NCI-H1694 (cell line): ENCODE measurements around the gene S100A11.
"Not testable (repeated sequence)": the region's sequence is repeated elsewhere in the genome, so short reads cannot be mapped to it uniquely, and the experiment has no call there.

Experiments
- DNase-seq: peaks from one replicate; lab custom pipeline; 2025; lab: John Stamatoyannopoulos, UW

S100A11 gene

DNA sequence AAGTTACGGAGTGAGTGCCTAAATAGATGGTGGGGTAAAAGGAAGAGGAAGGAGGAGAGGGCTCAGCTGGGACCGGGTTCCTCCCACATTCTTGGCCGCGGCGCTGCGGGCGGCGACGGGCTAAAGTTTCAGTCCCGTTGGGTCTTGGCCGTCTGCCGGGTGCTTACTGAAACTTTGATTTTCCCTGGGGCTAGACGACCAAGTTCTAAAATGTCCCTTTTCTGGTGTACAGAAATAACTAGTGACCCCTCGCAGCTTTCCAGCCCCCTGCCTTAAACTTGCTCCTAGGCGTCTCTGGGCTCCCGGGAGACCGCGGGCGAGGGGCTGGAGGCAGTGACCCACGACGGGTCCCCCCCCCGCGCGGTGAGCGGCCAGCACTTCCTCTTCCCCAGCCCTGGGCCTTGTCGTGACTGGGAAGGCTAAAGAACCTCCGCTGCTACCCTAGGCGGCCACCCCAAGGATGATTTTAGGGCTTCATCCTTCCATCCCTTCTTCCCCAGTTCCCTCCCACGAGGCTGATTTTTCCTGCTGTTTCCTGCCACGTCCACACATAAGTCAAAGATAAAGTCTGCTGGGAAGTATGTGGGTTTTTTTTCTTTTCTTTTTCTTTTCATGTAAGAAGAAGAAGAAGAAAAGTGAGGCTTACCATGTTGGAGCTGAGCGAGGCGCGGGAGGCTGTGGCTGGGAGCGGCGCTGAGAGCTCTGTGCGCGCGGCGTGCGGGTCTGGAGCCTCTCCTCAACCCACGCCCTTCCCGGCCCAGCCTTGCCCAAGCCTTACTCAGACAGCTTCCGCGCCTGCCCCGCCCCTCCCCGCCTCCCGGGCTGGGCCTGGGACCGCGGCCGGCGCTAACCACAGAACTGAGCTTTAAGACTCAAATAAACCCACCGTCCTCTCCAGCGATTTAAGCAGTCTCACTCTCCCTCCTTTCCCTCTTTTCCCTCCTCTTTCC, at the start of gene S100A11:
Gene S100A11, minus strand, starts transcription at position 738 of the 950 bp plus-strand sequence. Its CDS starts 89 bp downstream, at position 649.
- DNase-seq = no peak

DNA sequence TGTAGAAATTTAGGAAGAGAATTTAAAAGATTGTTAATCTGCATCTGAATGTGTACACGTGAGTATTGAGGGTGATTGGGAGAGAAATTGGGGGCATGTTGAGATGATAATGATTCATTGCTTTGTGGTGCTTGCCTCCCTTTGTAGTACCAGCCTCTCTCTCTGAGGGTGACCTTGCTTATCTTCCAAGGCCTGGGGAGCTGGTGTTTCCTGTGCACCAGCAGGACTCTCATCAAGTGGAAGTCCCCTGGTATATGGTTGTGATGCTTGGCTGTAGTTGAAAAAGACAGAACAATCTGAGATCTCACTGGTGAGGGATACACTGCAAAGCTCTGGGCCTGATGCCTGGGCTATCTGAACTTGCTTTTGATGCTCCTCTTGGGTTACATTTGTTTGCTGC, 48.0 kb upstream of the S100A11 start:
- no peak for DNase-seq

DNA sequence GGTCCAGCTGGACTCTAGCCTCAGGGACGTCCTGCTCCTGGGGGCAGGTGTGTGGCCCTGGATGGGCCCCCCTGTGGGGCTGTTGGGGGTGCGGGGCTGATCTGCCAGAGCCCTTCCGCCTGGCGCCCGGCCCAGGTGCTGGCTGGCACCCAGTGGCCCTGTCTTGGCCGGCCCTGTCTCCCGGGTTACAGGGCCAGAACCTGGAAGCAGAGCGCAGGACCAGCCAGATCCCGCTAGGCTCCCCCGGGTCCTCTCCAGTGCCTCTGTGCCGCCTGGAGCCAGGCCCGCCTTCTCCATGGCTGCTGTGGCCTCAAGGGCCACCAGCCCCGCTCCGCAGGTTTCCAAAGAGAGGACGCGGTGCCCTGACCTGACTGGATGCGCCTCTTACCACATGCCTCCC, 44.2 kb upstream of the S100A11 start:
- DNase-seq = not testable (repeated sequence)

DNA sequence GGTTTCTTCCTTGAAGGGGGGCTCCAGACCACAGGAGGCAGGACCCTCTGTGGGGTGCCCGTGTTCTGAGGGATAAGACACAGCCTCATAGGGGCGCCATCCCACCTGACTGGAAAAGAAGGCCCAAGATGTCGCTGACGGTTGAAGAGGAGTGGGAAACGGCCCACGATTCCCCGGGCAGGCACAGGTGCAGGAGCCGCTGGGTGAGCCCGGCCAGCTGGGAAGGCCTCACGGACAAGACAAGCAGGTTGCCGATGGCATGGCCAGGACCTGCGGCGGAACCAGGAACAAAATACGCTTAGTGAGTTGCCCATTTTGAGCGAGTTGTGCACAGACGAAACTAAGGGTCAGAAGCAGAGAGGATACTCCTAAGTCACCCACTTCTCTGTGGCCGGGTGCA, 43.7 kb upstream of the S100A11 start:
- DNase-seq = not testable (repeated sequence)

DNA sequence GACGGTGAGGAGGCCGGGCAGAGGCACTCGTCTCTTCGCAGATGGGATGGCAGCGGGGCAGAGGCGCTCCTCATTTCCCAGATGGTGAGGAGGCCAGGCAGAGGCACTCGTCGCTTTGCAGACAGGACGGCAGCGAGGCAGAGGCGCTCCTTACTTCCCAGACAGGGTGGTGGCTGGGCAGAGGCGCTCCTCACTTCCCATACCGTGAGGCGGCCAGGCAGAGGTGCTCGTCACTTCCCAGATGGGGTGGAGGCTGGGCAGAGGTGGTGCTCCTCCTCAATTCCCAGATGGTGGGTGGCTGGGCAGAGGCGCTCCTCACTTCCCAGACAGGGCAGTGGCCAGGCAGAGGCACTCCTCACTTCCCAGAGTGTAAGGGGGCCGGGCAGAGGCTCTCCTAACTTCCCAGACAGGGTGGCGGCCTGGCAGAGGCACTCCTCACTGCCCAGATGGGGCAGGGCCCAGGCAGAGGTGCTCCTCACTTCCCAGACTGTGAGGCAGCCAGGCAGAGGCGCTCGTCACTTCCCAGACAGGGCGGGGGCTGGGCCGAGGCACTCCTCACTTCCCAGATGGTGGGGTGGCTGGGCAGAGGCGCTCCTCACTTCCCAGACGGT, 42.1 kb upstream of the S100A11 start:
- no peak for DNase-seq

DNA sequence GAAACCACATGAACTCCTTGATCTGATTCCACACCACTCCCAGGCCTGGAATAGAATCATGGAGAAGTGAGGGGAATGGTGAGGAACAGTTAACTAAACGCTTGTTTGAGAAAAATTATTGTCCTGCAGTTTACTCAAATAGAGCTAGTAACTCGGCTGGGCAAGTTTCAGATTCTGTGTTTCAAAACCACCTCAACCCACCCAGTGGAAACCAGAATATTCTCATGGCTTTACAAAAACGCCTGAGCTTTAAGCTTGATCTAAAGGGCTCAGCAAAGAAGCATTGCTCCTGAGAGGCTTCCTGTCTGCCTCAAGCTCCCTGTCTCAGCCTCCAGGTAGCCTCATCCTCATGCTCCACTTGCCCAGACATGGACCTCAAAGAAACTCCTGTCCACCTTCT, 35.5 kb upstream of the S100A11 start:
- DNase-seq = no peak

DNA sequence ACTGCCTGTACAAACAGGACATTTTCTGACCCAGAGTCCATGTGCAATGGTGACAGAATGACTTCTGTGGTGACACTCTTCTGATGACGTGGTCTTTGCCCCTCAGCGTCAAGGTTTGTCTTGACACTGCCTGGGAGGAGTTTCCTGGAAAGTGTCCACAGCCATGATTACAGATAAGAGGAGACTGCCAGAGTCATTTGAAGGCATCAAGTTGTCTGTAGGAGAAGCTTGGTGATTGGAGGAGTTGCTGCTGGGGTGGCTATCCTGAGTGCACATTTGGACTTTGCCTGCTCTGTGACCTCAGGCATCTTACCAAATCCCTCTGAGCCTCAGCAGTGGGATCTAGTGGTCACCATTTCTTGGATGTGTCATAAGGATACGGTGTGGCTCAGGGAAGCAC, 34.3 kb upstream of the S100A11 start:
- DNase-seq = no peak

DNA sequence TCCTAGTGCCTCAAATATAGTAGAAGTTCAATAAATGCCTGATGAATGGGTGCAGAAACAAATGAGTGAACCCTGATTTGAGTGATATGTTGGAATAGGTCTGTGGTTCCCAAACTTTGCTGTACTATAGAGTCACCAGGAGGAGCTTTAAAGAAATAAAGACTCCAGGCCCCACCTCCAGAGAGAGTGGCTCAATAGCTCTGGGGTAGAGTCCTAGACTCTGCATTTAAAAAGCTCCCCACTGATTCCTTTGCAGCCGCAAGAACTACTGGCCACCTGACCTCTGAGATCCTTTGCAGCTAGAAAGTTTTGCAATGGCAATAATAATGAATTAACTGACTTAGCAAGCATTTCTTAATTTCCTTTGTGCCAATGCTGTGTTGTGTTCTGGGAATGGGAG, 31.1 kb upstream of the S100A11 start:
- DNase-seq = no peak

DNA sequence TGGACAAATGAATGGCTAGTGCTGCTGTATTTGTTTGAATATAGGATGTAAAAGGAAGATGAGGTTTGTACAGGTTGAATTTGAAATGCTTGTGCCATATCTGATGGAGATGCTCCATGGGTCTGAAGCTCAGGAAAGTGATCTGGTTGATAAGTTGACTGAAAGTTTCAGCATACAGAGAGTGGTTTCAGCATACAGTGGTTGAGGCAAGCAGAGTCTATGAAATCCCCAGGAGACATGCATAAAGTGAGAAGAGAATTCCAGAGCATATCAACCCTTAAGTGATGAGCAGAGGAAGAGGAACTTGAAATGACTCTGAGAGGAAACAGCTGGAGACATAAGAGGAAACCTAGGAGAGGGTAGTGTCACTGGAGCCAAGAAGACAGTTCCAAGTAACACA, 30.3 kb upstream of the S100A11 start:
- no peak for DNase-seq

DNA sequence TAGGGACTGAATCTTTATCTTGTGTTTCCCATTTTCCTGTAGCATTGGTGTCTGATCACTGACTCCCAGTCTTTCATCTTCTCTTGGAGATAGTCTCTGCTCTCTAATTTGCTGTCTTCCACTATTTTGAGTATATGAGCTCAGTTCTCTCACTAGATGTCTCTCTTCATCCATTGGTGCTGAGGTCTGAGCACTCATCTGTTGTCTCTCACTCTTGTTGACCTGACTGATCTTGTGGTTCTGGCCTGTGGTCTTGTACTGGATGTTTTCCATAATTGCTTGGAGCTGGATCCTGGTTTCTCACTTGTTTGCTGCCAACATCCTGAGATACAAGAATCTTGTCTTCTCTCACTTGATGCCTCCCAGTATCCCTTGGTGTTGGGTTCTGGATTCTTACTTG, 25.1 kb upstream of the S100A11 start:
- no peak for DNase-seq

DNA sequence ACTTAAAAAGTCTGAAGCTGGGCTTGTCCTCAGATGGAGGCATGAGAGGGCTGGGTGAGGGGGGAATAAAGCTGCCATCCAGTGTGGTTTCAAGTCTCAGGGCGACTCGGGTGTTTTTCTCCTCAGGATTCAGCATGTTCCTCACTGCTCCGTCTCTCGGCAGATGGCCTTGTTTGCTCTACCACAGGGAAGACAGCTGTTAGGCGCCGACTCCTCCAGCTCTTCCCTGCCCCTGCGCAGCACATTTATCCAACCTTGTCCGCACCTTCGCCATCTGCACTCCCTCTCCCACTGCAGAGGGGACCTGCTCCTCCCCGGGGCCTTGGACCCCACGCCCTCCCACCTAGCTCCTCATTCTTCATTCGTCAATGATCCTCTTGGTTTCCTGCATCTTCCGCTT, 16.6 kb upstream of the S100A11 start:
- DNase-seq = peak; percentile 98

DNA sequence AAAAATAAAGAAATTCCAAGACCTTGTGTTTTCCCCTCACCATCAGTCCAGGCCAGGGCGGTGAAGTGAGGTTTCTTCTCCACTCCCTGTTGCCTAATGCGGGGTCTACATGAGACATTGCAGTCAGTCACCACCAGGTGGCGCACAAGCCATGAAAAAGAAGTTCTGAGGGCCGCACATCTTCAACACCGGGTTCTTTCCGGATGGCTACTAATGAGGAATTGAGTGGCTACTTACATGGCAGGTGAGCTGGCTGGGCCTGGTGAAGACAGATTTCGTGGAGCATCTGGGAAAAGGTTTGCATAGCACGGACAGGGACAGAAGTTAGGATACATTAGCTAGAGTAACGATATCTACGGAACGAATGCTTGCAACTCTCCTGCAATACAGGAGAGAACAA, 15.8 kb upstream of the S100A11 start:
- peak; percentile 90 for DNase-seq

DNA sequence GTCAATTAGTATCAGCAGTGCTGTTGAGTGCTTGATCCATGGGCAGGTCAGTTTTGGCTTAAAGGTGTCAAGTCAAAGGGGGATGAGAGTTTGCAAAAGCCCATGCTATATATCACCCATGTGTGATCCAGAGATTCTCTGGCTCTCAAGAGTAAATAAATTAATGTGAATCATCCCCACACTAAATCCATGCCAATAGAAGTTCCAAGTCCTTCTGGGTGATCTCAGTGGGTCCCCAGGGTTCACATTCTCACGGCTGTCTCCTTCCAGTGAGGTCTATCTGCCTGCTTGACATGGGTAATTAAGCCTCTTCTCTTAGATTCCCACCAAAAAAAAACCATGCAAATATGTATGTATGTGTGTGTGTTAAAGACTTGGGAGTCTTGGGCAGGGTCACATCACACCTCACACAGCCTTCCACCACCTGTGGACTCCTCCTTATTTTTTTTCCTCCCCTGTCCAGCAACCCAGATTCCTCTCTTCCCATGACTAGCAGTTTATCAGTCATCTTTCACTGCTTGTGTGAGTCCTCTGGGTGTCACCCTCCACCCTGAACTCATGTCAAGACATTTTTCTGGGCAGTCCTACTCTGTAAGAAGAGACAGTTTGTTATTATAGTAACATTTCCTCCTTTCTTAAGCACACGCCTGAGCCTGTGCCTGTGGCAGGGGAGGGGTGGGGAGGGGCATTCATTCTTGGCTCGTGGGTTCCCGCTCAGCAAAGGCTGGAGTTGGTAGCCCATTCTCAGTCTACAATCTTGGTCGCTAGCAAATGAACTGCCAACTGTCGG, 14.3 kb upstream of the S100A11 start:
- no peak for DNase-seq

DNA sequence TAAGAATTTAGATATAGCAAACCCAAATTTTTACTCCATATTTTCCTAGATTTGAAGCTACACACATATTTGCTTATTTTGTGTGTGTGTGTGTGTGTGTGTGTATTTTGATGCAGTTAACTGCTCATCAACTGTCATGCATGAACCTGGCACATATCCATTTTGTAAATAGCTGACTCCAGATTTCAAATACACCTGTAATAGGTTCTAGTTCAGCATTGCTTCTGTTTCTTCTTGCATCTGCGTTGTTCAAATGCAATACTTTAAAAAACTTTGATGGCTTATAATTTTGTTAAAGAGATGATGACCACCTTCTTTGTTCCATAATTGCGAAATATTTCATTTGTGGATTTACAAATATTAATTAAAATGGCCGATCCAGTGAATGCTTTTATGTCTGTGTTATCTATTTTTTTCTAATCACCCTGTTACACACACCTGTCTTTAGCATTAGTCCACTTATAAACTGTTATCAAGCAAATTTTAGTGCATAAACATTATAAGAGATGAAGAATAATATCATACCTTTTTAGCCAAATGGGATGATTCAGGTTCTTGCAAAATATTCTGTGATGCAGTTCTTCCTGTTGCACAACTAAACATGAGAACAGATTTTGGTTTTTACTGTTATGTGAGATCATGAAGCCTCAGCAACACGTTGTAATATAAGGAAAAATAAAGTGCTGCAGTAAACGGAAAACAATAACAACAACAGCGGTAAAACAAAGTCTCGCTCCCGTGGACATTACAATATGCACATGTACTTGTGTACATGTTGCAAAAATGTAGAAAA, 12.7 kb upstream of the S100A11 start:
- DNase-seq = no peak

DNA sequence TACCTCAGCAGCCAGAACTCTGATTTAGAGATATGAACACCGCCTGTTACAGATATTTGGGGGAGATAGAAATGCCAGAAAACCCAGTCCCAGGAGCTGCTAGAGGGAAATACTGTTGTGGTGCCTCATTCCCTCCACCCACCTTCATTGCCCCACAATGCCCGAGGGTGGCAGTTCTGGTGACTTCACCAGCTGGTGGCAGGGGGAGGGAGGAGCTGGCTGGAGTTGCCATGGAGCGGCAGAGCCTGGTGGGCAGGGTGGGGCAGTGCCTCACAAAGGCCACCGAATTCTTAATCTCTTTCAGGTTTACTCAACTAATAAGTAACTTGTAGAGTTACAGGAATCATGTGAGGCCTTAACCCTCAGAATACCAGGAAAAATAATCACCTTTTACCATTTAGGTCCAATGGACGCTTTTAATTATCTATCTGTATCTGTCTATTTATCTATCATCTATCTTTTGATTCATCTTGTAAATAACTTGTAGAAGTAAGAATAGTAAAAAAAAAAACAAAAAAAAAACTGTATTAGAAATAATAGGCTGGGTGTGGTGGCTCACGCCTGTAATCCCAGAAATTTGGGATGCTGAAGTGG, 11.7 kb upstream of the S100A11 start:
- DNase-seq = no peak

DNA sequence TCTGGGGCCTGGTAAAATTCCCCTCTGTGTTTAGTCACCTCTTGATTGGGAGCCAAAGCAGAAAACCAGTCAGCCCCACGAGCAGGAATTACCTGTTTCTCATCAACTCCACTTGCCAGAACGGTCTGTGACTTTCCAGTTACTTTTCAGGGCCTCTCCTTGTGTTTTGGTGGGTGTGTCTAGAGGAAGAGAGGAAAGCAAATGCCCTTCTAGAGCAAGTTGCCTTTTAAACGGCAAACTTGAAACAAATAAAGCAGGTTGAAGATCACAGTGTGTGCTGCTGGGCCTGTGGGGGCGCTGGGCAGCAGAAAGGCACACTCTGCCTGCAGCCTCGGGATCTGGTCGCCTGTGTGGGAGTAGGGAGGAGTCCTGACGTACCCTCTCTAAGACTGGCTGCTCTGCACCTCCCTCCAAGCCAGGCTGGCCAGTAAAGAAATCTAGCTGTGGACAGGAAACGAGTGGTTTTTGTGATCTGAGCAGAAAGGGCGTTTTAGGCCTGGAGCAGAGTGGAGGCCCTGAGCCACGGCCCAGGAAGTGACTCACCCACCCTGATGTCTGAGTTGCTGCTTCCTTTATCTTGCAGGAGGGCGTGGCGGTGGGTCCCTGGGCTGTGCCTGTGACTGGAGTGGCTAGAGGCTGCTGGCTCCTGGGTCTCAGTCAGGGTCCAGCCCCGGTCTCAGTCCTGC, 11.1 kb upstream of the S100A11 start:
- no peak for DNase-seq

DNA sequence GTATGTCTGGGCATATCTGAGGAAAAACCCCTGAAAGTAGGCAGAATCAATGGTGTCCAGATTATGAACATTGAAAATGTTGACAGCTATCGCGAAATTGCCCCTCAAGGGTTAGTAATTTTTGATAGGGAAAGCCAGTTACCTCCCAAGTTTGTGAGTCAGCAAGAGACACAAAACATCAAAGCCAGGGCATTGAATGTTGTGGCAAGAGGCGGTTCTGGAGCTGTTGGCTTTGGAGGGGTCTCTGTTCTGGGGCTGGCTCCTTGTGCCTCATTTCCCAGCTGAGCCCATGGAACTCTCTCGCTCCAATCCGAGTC, 10.6 kb upstream of the S100A11 start:
- DNase-seq = no peak

DNA sequence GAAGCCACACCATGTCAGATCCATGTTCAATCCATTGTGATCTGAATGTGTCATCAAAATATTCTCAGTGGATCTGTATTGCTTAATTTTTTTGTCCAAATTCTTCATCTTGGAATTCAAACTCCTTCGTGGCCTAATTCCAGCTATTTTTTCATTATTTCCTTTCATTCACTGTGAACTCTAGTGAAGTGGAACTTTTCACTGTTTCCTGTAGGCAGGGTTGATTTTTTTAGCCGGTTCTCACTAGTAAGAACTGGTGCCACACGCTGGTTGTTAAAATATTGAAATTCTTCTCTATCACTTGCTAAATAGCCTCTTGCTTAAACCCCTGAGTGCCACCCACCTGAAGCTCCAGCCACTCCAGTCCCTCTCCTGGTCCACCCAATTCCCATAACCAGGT, 7.6 kb upstream of the S100A11 start:
- no peak for DNase-seq

DNA sequence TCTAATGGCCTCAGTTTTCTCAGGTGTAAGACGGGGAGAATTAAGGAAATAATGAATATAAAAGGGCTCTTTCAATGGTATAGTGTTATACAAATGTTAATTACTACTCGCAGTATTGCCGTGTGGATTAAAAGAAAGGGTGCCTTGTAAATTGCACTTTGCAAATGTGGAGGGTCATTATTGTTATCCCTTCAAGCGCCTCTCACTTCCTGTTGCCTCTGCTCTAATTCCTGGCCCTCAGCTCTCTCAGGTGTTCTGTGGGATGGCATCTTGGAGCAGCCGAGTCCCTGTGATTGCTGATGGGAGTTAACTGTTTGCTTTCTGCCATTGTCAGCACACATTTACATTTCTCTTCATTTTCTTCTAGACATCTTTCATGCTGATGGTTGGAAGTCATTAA, 7.1 kb upstream of the S100A11 start:
- DNase-seq = no peak

DNA sequence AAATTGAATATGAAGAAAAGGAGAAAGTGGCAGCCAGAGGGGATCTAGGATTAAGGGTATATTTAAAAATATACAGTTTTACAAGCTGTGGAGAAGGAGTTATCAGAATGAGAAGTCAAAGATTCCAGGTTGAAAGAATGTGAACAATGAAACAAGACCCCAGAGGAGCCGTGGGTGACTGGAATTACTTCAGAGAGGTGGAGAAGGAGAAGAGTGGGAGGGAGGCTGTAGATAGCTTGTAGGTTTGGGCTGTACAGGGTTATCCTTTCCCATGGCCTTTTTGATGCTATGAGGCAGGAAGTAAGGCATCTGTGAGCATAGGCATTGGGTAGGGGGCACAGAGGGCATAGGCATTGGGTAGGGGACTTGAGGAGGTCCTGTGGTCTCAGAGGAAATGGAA, 5.2 kb upstream of the S100A11 start:
- no peak for DNase-seq

DNA sequence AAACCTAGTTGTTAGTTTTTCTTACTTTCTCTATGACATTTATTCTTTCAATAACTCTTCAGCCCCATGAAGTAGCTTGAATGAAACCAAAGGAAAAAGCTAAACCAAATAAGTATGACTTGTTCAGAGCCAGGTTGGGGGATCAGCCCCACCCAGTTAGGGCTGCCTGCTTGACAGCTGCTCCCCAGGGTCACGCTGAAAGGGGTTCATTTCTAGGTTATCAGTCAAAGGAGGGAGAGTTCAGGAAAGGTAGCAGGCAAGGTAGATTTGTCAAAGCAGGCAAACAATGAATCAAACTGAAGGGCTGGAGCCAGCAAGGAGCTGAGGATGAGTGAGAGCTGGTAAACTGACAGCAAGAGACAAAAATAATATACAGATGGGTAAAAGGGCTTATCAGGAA, 3.1 kb upstream of the S100A11 start:
- no peak for DNase-seq
